Skin epidermis (tissue), 12 donors: Measurements from ENCODE around the gene TTLL7.

Experiments
- H3K27ac ChIP-seq, 21 experiments: fragments of 200-600 bp; sonication (generic) in 11 of 21; one replicate each; pipeline ENCODE4 v1.5.0; 2020; ENCODE audit warnings: mild to moderate bottlenecking in 3 of 21, inconsistent platforms in 2 of 21, moderate library complexity in 2 of 21
- H3K4me3 ChIP-seq, 7 experiments: fragments of 200-600 bp; sonication (generic) in 2 of 7; one replicate each; pipeline ENCODE4 v1.5.0; 2020; ENCODE audit warnings: inconsistent platforms in 2 of 7, mild to moderate bottlenecking in 2 of 7, moderate library complexity in 1 of 7

Gene TTLL7, protein sequence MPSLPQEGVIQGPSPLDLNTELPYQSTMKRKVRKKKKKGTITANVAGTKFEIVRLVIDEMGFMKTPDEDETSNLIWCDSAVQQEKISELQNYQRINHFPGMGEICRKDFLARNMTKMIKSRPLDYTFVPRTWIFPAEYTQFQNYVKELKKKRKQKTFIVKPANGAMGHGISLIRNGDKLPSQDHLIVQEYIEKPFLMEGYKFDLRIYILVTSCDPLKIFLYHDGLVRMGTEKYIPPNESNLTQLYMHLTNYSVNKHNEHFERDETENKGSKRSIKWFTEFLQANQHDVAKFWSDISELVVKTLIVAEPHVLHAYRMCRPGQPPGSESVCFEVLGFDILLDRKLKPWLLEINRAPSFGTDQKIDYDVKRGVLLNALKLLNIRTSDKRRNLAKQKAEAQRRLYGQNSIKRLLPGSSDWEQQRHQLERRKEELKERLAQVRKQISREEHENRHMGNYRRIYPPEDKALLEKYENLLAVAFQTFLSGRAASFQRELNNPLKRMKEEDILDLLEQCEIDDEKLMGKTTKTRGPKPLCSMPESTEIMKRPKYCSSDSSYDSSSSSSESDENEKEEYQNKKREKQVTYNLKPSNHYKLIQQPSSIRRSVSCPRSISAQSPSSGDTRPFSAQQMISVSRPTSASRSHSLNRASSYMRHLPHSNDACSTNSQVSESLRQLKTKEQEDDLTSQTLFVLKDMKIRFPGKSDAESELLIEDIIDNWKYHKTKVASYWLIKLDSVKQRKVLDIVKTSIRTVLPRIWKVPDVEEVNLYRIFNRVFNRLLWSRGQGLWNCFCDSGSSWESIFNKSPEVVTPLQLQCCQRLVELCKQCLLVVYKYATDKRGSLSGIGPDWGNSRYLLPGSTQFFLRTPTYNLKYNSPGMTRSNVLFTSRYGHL

DNA sequence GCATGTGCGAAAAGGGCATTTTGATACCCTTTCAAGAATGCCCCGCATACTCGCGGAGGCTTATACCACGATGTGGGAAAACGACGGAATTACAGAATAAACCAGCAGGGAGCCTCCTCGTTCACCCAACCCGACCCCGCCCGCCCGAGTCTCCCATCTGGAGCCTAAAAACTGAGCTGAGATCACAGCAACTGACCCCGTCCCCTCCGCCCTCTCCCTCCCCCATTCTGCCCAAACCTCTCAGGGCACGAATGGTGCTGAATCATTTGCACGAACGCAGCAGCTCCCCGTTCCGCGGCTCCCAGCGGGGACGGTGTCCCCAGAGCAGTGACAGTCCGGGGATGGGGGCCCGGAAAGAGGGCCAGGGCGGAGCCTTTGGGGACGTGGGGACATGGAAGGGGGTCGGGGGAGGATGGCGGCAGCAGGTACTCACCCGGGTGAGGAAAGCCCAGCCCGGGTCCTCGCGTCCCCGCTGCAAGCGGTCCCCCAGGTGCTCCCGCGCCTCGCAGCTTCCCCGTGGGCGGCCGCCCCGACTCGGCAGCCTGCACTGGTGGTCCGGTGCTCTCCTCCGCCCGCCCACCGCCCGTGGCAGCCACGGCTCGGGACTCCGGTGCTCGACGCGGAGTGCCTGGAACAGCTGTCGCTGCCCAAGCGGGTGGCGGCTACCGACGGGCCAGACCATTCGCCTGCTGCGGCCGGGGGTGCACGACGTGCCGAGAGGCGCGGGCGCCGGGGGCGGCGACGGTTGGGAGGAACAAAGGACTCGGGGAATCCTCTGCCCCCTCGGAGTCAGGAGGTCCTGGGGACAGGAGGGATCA, at the start of gene TTLL7:
TSS of gene TTLL7 (minus strand) at position 635 of the 818 bp plus-strand sequence. CDS start 46,921 bp downstream, outside the sequence.
- peak within 1 kb of the TSS; percentile 54 to 84 (median 72) for H3K4me3 ChIP-seq
- H3K27ac ChIP-seq: peak within 1 kb of the TSS in 19 of 21 experiments; percentile 37 to 87 (median 70)

DNA sequence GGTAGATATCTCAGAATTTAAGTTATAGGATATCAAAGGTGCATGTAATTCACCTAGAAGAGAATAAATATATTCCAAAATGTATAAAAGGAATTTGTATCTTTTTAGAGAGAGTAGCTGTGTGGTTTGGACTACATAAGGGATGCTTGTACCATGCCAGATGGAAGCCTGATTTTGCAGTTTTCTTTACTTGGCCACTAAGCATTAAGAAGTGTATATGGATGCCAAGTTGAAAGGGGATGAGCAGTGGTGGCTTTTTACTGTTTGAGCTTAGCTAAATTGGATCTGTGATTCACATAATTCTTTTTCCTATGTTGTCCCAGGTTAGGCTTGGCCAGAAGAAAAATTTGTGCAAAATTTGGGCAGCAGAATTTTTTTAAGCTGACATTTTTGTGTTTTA, 43.5 kb upstream of the TTLL7 start:
- Histone ChIP-seq H3K4me3 (no peak overlapping the region), H3K27ac (no peak overlapping the region)

DNA sequence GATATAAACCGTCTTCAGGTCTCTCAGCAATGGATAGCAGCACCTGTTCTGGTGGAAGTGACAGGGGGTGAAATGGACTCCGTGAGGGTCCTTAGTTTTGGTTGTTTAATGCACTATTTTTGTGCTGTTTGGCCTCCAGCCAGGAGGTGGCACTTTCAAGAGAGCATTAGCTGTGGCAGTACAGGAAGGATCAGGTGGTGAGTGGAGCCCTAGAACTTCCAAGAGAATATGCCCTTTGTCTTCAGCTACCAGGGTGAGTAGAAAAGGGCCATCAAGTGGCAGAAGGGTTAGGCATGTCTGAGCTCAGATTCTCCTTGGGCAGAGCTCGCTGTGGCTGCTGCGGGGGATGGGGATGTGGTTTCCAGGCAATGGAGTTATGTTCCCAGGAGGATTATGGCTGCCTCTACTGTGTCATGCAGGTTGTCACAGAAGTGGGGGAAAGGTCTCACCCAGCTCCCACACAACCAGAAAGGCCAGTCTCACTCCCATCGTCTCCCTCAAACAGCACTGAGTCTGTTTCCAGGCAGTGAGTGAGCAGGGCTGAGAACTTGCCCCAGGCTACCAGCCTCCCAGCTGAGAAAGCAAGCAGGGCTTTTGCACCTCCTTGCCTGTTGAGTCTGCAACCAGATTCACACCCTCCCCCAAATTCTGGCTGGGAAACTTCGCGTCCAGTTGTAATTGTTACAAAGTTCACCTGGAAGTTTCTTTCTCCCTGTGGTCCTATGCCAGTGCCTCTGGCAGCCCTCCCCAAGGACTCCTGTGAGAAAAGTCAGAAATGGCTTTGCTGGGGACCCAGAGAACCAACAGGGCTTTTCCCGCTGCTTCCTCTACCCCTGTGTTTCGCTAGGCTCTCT, 39.1 kb upstream of the TTLL7 start:
- Histone ChIP-seq H3K4me3 (no peak overlapping the region), H3K27ac (no peak overlapping the region)

DNA sequence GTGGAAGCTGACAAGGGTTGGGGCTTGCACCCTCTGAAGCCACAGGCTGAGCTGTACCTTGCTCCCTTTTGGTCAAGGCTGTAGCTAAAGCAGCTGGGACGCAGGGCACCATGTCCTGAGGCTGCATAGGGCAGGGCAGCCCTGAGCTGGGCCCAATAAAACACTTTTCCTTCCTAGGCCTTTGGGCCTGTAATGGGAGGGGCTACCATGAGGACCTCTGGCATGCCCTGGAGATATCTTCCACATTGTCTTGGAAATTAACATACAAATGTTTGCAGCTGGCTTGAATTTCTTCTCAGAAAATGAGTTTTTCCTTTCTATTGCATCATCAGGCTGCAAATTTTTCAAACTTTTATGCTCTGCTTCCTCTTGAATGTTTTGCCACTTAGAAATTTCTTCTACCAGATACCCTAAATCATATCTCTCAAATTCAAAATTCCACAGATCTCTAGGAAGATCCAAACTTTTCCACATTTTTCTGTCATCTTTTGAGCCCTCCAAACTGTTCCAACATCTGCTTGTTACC, 32.9 kb upstream of the TTLL7 start:
- no peak overlapping the region for H3K4me3 ChIP-seq
- no peak overlapping the region for H3K27ac ChIP-seq

DNA sequence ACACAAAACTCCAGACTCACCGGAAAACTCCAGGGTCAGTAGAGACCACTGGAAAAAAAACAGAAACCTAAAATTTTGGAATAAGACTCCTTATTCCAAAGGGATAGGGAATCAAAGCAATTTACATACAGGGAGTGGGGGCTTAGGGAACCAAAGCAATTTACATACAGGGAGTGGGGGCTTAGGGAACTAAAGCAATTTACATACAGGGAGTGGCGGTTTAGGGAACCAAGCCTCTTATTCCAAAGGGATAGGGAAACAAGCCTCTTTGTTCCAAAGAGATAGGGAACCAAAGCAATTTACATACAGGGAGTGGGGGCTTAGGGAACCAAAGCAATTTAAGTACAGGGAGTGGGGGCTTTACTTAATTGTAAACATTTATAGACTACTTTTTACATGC, 28.4 kb upstream of the TTLL7 start:
- no peak overlapping the region for H3K4me3 ChIP-seq
- H3K27ac ChIP-seq: no peak overlapping the region

DNA sequence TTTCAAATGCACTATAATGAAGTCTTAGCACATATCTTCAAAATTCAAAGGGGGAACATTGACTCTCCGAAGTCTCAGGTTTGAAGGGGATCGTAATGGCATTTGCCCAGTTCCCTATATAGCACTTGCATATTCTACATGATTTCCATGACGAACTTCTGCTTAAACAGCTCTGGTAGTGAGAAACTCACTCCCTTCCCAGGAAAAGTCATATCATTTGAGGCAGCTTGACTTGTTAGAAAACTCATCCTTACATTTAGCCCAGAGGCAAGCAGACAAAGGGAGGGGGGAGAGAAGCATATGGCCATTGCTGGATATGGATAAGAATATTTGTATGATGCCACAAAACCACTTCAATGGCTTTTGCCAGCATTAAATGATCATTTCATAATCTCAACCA, 27.0 kb upstream of the TTLL7 start:
- H3K4me3 ChIP-seq: no peak overlapping the region
- H3K27ac ChIP-seq: no peak overlapping the region

DNA sequence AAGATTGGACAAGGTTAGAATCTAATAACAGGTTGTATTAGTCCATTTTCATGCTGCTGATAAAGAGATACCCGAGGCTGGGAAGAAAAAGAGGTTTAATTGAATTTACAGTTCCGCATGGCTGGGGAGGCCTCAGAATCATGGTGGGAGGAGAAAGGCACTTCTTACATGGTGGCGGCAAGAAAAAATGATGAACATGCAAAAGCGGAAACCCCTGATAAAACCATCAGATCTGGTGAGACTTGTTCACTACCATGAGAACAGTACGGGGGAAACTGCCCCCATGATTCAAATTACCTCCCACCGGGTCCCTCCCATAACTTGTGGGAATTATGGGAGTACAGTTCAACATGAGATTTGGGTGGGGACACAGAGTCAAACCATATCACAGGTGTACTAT, 22.9 kb upstream of the TTLL7 start:
- Histone ChIP-seq H3K4me3 (no peak overlapping the region), H3K27ac (no peak overlapping the region)

DNA sequence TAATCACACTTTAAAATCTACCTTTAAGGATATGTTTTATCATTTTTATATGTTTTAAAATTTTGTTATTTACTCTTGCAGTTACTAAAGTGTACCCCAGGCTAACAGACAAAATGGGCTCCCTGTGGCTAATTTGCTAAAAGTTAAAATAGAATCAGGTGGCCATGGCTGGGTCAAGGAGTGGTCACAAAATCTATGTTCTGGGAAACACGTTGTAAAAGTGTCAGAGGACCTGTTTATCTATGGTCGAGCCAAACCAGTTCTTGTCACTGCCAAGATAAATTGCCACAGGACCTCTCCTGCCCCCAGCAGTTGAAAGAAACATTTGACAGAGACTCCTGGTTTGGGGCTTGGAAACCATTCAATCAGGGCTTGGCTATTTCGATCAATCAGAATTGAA, 21.2 kb upstream of the TTLL7 start:
- H3K4me3 ChIP-seq: no peak overlapping the region
- H3K27ac ChIP-seq: no peak overlapping the region

DNA sequence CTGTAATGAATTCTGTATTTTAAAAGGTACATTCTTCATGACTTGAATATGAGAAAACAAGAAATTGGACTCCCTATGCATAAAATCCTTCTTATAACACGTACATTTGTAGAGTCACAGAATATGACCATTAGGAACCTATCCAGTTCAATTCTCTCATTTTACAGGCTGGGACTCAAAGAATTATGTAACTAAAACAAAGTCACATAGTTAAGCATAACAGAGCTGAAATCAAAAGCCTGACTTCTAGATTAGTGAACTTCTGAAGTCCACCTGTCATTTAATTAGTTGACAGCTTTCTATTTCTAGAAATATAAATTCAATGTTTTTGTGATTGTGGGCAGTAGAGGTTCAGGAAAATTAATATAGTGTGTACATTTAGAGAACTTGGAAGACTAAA, 20.3 kb upstream of the TTLL7 start:
- H3K4me3 ChIP-seq: no peak overlapping the region
- no peak overlapping the region for H3K27ac ChIP-seq

DNA sequence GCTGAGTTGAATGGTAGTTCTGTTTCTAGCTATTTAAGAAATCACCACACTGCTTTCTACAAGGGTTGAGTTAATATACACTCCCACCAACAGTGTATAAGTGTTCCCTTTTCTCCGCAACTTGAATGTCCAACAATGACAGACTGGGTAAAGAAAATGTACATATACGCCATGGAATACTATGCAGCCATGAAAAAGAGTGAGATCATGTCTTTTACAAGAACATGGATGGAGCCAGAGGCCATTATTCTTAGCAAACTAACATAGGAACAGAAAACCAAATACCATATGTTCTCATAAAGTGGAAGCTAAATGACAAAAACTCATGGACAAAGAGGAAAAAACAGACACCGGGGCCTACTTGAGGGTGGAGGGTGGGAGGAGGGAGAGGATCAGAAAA, 14.8 kb upstream of the TTLL7 start:
- H3K27ac ChIP-seq: no peak overlapping the region
- H3K4me3 ChIP-seq: no peak overlapping the region

DNA sequence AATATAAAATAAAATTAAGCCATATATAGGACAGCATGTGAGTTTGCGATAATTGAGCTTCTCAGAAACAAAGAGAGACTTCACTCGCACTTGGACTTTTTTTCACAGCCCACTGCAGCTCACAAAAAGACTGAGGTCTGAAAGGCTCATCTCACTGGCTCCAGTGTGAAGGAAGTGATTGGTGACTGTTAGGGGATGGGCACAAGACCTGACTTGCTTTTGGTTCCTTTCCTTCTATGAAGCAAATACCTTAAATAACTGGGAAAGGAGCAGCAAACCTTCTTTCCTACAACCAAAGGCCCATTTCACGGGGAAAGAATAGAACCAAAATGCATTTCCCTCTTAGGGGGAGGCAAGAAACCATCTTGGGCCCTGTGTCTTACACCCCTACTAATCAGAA, 13.1 kb upstream of the TTLL7 start:
- H3K4me3 ChIP-seq: no peak overlapping the region

DNA sequence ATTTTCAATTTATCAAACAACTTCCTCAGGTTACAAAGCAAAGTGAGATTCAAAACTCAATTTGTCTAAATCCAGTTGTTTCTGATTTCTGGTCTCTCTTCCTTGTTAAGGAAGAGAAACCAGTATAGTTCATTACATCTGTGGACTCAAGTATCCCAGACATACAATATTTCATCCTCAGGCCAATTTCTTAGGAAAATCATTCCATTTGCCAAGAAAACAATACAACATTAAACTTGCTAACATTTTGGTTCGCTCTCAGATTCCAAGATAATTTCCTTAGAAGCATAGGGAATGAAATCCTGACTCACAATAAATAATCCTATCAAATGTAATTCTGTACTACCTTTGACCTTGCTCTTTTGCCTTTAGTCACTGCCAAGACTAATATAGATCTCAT, 11.2 kb upstream of the TTLL7 start:
- H3K4me3 ChIP-seq: no peak overlapping the region
- no peak overlapping the region for H3K27ac ChIP-seq

More for the DNA sequence above, 13.1 kb upstream of the TTLL7 start:
- H3K27ac ChIP-seq: no peak overlapping the region

DNA sequence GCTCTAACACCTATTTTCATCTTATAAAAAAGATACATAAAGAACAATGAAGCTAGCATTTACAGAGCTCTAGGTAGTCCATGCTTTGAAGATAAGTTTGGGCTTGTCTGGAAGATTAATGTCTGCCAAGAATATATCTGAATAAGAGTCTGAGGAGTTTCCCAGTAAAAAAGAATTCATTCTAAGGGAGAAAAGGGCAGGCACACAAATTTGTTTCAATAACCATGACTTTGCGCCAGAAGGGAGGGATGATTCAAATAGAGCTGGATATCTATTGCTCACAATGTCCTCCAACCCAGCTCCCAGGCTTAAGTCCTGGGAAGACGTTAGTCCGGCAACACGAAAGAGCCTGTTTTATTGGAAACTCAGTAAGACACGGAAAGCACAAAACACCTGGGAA, 9.7 kb upstream of the TTLL7 start:
- no peak overlapping the region for H3K4me3 ChIP-seq
- H3K27ac ChIP-seq: no peak overlapping the region

DNA sequence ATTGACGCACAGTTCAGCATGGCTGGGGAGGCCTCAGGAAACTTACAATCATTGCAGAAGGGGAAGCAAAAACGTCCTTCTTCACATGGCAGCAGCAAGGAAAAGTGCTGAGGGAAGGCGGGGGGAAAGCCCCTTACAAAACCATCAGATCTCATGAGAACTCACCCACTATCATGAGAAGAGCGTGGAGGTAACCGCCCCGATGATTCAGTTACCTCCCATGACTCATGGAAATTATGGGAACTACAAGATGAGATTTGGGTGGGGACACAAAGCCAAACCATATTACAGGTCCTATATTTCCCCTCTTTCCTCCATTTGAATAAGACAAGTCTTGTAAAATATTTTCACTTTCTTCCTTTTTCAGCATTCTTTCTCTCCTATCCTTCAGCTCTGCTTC, 7.7 kb upstream of the TTLL7 start:
- H3K4me3 ChIP-seq: no peak overlapping the region
- H3K27ac ChIP-seq: no peak overlapping the region

DNA sequence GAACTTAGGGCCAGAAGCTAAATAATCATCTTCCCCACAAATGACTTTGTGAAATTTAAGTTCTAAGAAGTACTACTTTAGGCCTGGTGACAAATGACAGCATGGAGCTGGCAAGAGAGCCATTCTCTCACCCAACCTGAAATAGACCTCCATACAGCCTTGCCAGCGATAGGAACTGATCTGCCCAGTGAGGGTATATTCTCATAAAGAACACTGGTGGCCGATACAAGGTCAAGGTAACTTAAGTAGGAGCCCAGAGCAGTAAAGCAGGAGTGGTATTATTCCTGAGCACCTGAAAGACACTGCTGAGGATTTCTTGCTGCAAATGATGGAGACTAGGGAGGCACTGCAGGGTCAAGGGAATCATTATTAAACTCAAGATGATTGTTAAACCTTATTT, 2.6 kb upstream of the TTLL7 start:
- peak overlapping the region in 1 of 21 experiments; percentile 17 for H3K27ac ChIP-seq
- H3K4me3 ChIP-seq: no peak overlapping the region

DNA sequence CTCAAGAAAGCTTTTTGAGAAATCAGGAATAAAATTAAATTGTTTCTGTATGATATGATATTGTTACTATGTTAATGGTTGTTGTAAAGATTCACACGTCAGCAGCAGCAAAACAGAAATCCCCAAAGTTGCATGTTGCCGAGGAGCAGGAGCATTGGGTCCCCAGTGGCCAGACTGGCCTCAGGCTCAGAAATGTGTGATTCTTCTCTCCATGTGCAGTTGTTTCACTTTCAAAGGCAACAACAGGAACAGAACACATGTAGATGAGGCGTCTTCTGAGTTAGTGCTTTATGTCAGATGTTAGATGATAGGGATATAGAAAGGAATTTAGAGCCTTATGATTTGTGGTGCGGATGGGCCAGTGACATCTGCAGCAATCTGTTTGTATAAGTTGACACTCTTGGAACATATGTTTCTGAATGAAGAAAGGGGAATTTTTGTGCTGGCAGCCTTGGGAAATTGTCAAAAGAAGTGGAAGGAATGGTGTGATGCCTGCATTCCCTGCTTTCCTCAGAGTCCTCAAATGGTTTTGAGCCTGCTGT, 2.1 kb upstream of the TTLL7 start:
- H3K27ac ChIP-seq: peak overlapping the region in 1 of 21 experiments; percentile 17
- no peak overlapping the region for H3K4me3 ChIP-seq

DNA sequence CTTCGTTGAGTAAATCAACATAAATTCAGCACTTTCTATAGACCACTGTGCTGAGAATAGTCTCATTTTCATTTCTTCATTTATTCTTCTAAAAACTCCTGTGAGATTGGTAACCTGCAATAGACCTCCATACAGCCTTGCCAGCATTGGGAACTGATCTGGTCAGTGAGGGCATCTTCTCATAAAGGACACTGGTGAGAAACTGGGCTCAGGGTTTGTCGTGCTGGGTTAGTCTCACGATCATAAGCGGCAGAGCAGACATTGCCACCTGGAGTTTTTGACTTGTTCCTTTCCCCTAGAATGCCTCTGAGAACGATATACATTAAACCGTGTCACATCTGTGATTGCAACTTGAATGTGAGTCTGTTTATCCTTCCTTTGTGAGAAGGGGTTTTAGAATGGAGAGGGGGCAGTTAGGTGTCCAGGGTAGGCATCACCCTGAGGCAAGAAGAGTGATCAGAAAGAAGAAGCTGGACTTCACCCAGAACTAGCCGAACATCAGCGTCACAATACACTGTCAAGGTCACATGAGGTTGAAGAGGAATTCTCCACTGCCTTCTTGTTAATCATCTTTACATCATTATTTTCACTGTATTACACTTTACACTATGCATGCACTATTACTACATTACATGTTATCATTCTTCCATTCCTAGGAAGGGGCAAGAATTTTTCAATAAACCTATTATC, 1.4 kb upstream of the TTLL7 start:
- no peak overlapping the region for H3K4me3 ChIP-seq
- H3K27ac ChIP-seq: no peak overlapping the region

DNA sequence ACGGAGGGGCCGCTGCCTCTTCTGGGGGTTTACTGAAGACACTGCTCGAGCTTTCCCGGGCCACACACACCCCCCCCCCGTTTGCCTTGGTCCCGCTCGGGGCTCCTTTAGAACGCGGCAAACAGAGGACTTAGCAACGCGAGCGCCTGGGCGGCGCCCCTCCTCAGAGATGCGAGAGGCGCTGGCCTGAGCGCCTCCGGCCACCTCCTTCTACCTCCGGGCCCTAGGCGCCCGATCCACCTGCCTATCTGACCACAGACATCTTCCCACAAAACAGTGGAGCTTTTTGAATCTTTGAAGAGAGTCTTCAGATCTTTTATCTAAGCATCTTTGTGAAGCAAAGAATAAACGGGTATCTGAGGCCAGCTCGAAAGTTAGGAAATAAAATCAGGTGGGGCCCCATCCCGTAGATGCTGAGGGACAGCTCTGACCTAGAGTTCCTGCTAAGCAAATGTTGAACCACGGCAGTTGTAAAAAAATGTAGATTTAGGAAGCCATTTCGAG, 436 bp upstream of the TTLL7 start:
- Histone ChIP-seq H3K27ac (peak overlapping the region in 19 of 21 experiments; percentile 37 to 87 (median 70)), H3K4me3 (peak overlapping the region; percentile 54 to 84 (median 72))
